ENCODE measurements around the gene UBA52.

The UBA52 gene

GRCh38 chr19:18557411-18558201 lies 14.1 kb upstream of the UBA52 start, which contains the start of gene KXD1:
Gene KXD1, plus strand, starts transcription at chr19:18557870. Its CDS starts 4,187 bp downstream, at chr19:18562057.
- TF ChIP-seq CTCF (IDR thresholded peaks at IDR 0.05; ENCODE audit: low read length, missing control alignments) = no peak
- peak within 1 kb of the TSS; percentile 99 for H3K4me3 ChIP-seq (replicated peaks; ENCODE audit: low read depth, low read length)
- peak; percentile 100 for DNase-seq (ENCODE audit: low read depth)

- H3K4me3 ChIP-seq (replicated peaks; ENCODE audit: low read depth, low read length) = peak overlapping the region; percentile 99
- TF ChIP-seq CTCF (IDR thresholded peaks at IDR 0.05; ENCODE audit: low read length, missing control alignments) = no peak
- no peak for DNase-seq (ENCODE audit: low read depth)
Measured at GRCh38 chr19:18558202-18558555, 13.5 kb upstream of the UBA52 start.

GRCh38 chr19:18558604-18559003 lies 13.1 kb upstream of the UBA52 start:
- DNase-seq (ENCODE audit: low read depth) = no peak
- H3K4me3 ChIP-seq (replicated peaks; ENCODE audit: low read depth, low read length) = peak overlapping the region; percentile 99
- TF ChIP-seq CTCF (IDR thresholded peaks at IDR 0.05; ENCODE audit: low read length, missing control alignments) = no peak

GRCh38 chr19:18559685-18560084 lies 12.0 kb upstream of the UBA52 start:
- no peak for DNase-seq (ENCODE audit: low read depth)
- H3K4me3 ChIP-seq (replicated peaks; ENCODE audit: low read depth, low read length) = no peak overlapping the region
- no peak for TF ChIP-seq CTCF (IDR thresholded peaks at IDR 0.05; ENCODE audit: low read length, missing control alignments)

GRCh38 chr19:18562086-18562485 lies 9.6 kb upstream of the UBA52 start:
- peak; percentile 88 for DNase-seq (ENCODE audit: low read depth)
- TF ChIP-seq CTCF (IDR thresholded peaks at IDR 0.05; ENCODE audit: low read length, missing control alignments) = no peak
- H3K4me3 ChIP-seq (replicated peaks; ENCODE audit: low read depth, low read length) = no peak overlapping the region

- H3K4me3 ChIP-seq (replicated peaks; ENCODE audit: low read depth, low read length) = no peak overlapping the region
- DNase-seq (ENCODE audit: low read depth) = no peak
- no peak for TF ChIP-seq CTCF (IDR thresholded peaks at IDR 0.05; ENCODE audit: low read length, missing control alignments)
Measured at GRCh38 chr19:18566953-18567352, 4.7 kb upstream of the UBA52 start.

GRCh38 chr19:18568367-18568766 lies 3.3 kb upstream of the UBA52 start:
- no peak overlapping the region for H3K4me3 ChIP-seq (replicated peaks; ENCODE audit: low read depth, low read length)
- TF ChIP-seq CTCF (IDR thresholded peaks at IDR 0.05; ENCODE audit: low read length, missing control alignments) = no peak

More at GRCh38 chr19:18568367-18568766, 3.3 kb upstream of the UBA52 start:
- no peak for DNase-seq (ENCODE audit: low read depth)

All from fibroblast of pulmonary artery (primary cell).